GM18907 (cell line): ENCODE results near the gene SHROOM2.
"Not testable (repeated sequence)": the region's sequence is repeated elsewhere in the genome, so short reads cannot be mapped to it uniquely, and the experiment has no call there.

Experiments
- ATAC-seq: cut with Tn5 transposase; IDR thresholded peaks from one replicate; pipeline ENCODE4 v1.9.1; 2021; ENCODE audit warnings: mild to moderate bottlenecking, moderate library complexity; ENCODE audit not compliant: unreplicated experiment

The SHROOM2 gene

GRCh38 chrX:9785944-9786797 lies at the start of gene SHROOM2:
SHROOM2 (plus strand) TSS chrX:9786429; CDS start chrX:9786546, 117 bp downstream.
- no peak for ATAC-seq

- ATAC-seq, result no peak
Observed at GRCh38 chrX:9737363-9737762, 48.9 kb upstream of the SHROOM2 start.

- no peak for ATAC-seq
Observed at GRCh38 chrX:9738151-9738550, 48.1 kb upstream of the SHROOM2 start.

- ATAC-seq, result no peak
Observed at GRCh38 chrX:9739130-9739529, 47.1 kb upstream of the SHROOM2 start.

- ATAC-seq, result no peak
Observed at GRCh38 chrX:9745417-9746115, 40.7 kb upstream of the SHROOM2 start.

GRCh38 chrX:9746148-9746888 lies 39.9 kb upstream of the SHROOM2 start:
- no peak for ATAC-seq

- ATAC-seq, result no peak
Observed at GRCh38 chrX:9747644-9748043, 38.6 kb upstream of the SHROOM2 start.

GRCh38 chrX:9749146-9749692 lies 37.0 kb upstream of the SHROOM2 start:
- no peak for ATAC-seq

- no peak for ATAC-seq
Observed at GRCh38 chrX:9757366-9757765, 28.9 kb upstream of the SHROOM2 start.

GRCh38 chrX:9758021-9758638 lies 28.1 kb upstream of the SHROOM2 start:
- no peak for ATAC-seq

GRCh38 chrX:9759337-9759736 lies 26.9 kb upstream of the SHROOM2 start:
- ATAC-seq, result no peak

GRCh38 chrX:9765072-9765736 lies 21.0 kb upstream of the SHROOM2 start:
- ATAC-seq, result no peak

- ATAC-seq, result no peak
Observed at GRCh38 chrX:9765737-9766097, 20.5 kb upstream of the SHROOM2 start, which contains the start of gene GPR143. GPR143 (minus strand) TSS chrX:9765847; CDS start chrX:9765817, 30 bp downstream.

- ATAC-seq, result no peak
Observed at GRCh38 chrX:9767375-9767774, 18.9 kb upstream of the SHROOM2 start.

GRCh38 chrX:9768321-9768839 lies 17.8 kb upstream of the SHROOM2 start:
- ATAC-seq, result not testable (repeated sequence)

- no peak for ATAC-seq
Observed at GRCh38 chrX:9770319-9770718, 15.9 kb upstream of the SHROOM2 start.

GRCh38 chrX:9772943-9773342 lies 13.3 kb upstream of the SHROOM2 start:
- ATAC-seq, result no peak

GRCh38 chrX:9775930-9776329 lies 10.3 kb upstream of the SHROOM2 start:
- ATAC-seq, result no peak

- no peak for ATAC-seq
Observed at GRCh38 chrX:9781941-9782340, 4.3 kb upstream of the SHROOM2 start.

GRCh38 chrX:9784332-9784731 lies 1.9 kb upstream of the SHROOM2 start:
- no peak for ATAC-seq
